PFSK-1 (cell line): Measurements from ENCODE around the gene SLC25A4.

ENCODE experiments used
- FOXP2 ChIP-seq: optimal IDR thresholded peaks from 2 replicates; pipeline ENCODE3; 2011; ENCODE audit warnings: borderline replicate concordance, control low read depth, inconsistent platforms; ENCODE audit not compliant: insufficient read depth; ENCODE audit errors: extremely low read length, extremely low read depth
- POLR2AphosphoS5 ChIP-seq: IDR thresholded peaks from 2 replicates; pipeline ENCODE4 v1.6.1; 2012; ENCODE audit warnings: low read depth, mild to moderate bottlenecking, control low read depth, low read length, moderate library complexity
- SIN3A ChIP-seq: IDR thresholded peaks from 2 replicates; pipeline ENCODE4 v1.6.1; 2012; ENCODE audit warnings: mild to moderate bottlenecking, low read length, moderate library complexity, borderline replicate concordance; ENCODE audit not compliant: insufficient read depth
- TAF1 ChIP-seq: IDR thresholded peaks from 2 replicates; pipeline ENCODE4 v1.6.1; 2012; ENCODE audit warnings: low read length, control low read depth, borderline replicate concordance; ENCODE audit not compliant: insufficient read depth
- TF ChIP-seq, protein P1 (sequence below), 2 experiments: IDR thresholded peaks; 2 replicates each; pipeline versions ENCODE4 v1.6.1 to v1.8.0; 2011 to 2012; ENCODE audit warnings: low read depth in 2 of 2, low read length in 2 of 2, control low read depth in 1 of 2, inconsistent platforms in 1 of 2, mild to moderate bottlenecking in 1 of 2, moderate library complexity in 1 of 2; ENCODE audit not compliant: insufficient read depth in 1 of 2

DNA sequence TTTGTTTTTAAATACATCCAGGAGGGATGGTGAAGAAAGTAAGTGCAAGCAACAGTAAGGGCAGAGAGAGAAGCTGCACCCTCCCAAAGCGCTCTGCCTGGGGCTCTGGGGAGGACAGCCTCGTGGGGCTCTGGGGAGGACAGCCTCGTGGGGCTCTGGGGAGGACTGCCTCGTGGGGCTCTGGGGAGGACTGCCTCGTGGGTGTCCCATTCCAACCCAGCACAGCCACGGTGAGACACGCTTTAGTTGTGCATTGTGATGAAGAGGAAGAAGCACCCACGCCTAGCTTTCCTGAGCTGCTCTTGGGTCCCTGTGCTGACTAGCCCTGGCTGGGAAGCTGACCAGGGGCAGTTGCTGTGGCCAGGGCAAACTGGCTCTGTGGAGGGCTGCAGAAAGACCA is 43.1 kb upstream of the SLC25A4 start:
- TF ChIP-seq, protein P1, sequence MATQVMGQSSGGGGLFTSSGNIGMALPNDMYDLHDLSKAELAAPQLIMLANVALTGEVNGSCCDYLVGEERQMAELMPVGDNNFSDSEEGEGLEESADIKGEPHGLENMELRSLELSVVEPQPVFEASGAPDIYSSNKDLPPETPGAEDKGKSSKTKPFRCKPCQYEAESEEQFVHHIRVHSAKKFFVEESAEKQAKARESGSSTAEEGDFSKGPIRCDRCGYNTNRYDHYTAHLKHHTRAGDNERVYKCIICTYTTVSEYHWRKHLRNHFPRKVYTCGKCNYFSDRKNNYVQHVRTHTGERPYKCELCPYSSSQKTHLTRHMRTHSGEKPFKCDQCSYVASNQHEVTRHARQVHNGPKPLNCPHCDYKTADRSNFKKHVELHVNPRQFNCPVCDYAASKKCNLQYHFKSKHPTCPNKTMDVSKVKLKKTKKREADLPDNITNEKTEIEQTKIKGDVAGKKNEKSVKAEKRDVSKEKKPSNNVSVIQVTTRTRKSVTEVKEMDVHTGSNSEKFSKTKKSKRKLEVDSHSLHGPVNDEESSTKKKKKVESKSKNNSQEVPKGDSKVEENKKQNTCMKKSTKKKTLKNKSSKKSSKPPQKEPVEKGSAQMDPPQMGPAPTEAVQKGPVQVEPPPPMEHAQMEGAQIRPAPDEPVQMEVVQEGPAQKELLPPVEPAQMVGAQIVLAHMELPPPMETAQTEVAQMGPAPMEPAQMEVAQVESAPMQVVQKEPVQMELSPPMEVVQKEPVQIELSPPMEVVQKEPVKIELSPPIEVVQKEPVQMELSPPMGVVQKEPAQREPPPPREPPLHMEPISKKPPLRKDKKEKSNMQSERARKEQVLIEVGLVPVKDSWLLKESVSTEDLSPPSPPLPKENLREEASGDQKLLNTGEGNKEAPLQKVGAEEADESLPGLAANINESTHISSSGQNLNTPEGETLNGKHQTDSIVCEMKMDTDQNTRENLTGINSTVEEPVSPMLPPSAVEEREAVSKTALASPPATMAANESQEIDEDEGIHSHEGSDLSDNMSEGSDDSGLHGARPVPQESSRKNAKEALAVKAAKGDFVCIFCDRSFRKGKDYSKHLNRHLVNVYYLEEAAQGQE (IDR thresholded peaks at IDR 0.05; ENCODE audit: insufficient read depth in 1 of 2, low read depth in 2 of 2, low read length in 2 of 2): no peak
- TF ChIP-seq TAF1: no peak
- no peak for TF ChIP-seq POLR2AphosphoS5
- no peak for TF ChIP-seq FOXP2
- TF ChIP-seq SIN3A: no peak
